B cell (primary cell): Measurements from ENCODE around the gene BCAS4. TPM values are rescaled to one million over a fixed set of nuclear protein-coding genes. Genes with fewer than 3 reads are reported as not detected.

ENCODE experiments used
- ATAC-seq: fragments of 200-7000 bp; cut with Tn5 transposase; one replicate; pipeline ENCODE4 v1.10.0; 2021; ENCODE audit warnings: low read depth, mild to moderate bottlenecking, moderate number of reproducible peaks, moderate library complexity
- CTCF ChIA-PET: fragments of 350-600 bp; sonication (Branson Sonifier 250); formaldehyde crosslinking; loops from one replicate; lab custom pipeline; 2021; ENCODE audit warnings: antibody characterized with exemption, inconsistent platforms; lab: Charles Lee
- POLR2A ChIA-PET: fragments of 350-600 bp; sonication (Branson Sonifier 250); formaldehyde crosslinking; loops from one replicate; lab custom pipeline; 2021; ENCODE audit warnings: antibody characterized with exemption; lab: Charles Lee
- DNase-seq: peaks from one replicate; pipeline ENCODE4 v3.0.0; 2013
- H2AFZ ChIP-seq: 2 replicates; pipeline ENCODE4 v1.6.1; 2012; ENCODE audit warnings: mild to moderate bottlenecking, low read depth, low read length; ENCODE audit not compliant: insufficient read depth, poor library complexity, severe bottlenecking
- H3K27ac ChIP-seq, 2 donors: 1 replicate in 1 of 2; 2 replicates in 1 of 2; pipeline ENCODE4 v1.5.1; 2012 to 2013; ENCODE audit warnings: low read length in 2 of 2, mild to moderate bottlenecking in 2 of 2, moderate library complexity in 1 of 2
- H3K27me3 ChIP-seq, 4 experiments: fragments of 200-600 bp in 1 of 4; sonication (generic) in 1 of 4; replicated peaks in 1 of 4; 1 replicate in 2 of 4; 2 replicates in 2 of 4; pipeline versions ENCODE4 v1.6.1 to v1.7.0; 2013 to 2016; ENCODE audit warnings: low read length in 3 of 4, mild to moderate bottlenecking in 2 of 4, mixed read lengths in 1 of 4, moderate library complexity in 1 of 4; ENCODE audit not compliant: insufficient read depth in 4 of 4, control insufficient read depth in 3 of 4; ENCODE audit errors: control extremely low read depth in 1 of 4
- H3K36me3 ChIP-seq, 2 experiments: replicated peaks in 1 of 2; 1 replicate in 1 of 2; 2 replicates in 1 of 2; pipeline versions ENCODE4 v1.6.1 to v1.7.1; 2013; ENCODE audit warnings: low read length in 1 of 2; ENCODE audit not compliant: insufficient read depth in 2 of 2, control insufficient read depth in 1 of 2; ENCODE audit errors: control extremely low read depth in 1 of 2, extremely low read depth in 1 of 2
- H3K4me1 ChIP-seq, 2 donors: fragments of 200-600 bp in 1 of 2; sonication (generic) in 1 of 2; 1 replicate in 1 of 2; 2 replicates in 1 of 2; pipeline versions ENCODE4 v1.5.1 to v1.6.1; 2013 to 2017; ENCODE audit warnings: low read length in 2 of 2; ENCODE audit not compliant: control insufficient read depth in 2 of 2, insufficient read depth in 2 of 2
- H3K4me2 ChIP-seq: replicated peaks from 2 replicates; pipeline ENCODE3; 2012; ENCODE audit warnings: mild to moderate bottlenecking, low read depth, low read length; ENCODE audit not compliant: poor library complexity, severe bottlenecking
- H3K4me3 ChIP-seq, 5 experiments: fragments of 200-600 bp in 1 of 5; sonication (generic) in 1 of 5; 1 replicate in 3 of 5; 2 replicates in 2 of 5; pipeline versions ENCODE4 v1.5.1 to v1.7.0; 2011 to 2016; ENCODE audit warnings: low read length in 4 of 5, mild to moderate bottlenecking in 4 of 5, low read depth in 2 of 5, control low read depth in 1 of 5, moderate library complexity in 1 of 5; ENCODE audit not compliant: insufficient read depth in 1 of 5; ENCODE audit errors: control extremely low read depth in 1 of 5, extremely low read depth in 1 of 5
- H3K79me2 ChIP-seq: fragments of 200-600 bp; sonication (generic); one replicate; pipeline ENCODE4 v1.6.0; 2016; ENCODE audit warnings: low read length; ENCODE audit not compliant: control insufficient read depth, insufficient read depth
- H3K9ac ChIP-seq: fragments of 200-600 bp; sonication (generic); 2 replicates; pipeline ENCODE4 v1.6.1; 2017; ENCODE audit warnings: mild to moderate bottlenecking, low read length, moderate library complexity
- H3K9me3 ChIP-seq, 3 donors: one replicate each; pipeline versions ENCODE4 v1.6.1 to v1.7.1; 2013; ENCODE audit warnings: low read length in 2 of 3; ENCODE audit not compliant: control insufficient read depth in 2 of 3, insufficient read depth in 1 of 3; ENCODE audit errors: control extremely low read depth in 1 of 3
- H4K20me1 ChIP-seq: 2 replicates; pipeline ENCODE4 v1.6.0; 2012; ENCODE audit warnings: mild to moderate bottlenecking, low read length; ENCODE audit not compliant: insufficient read depth, control insufficient read depth, poor library complexity, severe bottlenecking
- H3K27ac Mint-ChIP-seq: one replicate; pipeline ENCODE4 v1.8.0; 2021; ENCODE audit warnings: mixed read lengths
- H3K27me3 Mint-ChIP-seq: one replicate; pipeline ENCODE4 v1.8.0; 2021; ENCODE audit warnings: mixed read lengths
- H3K4me1 Mint-ChIP-seq: one replicate; pipeline ENCODE4 v1.8.0; 2021; ENCODE audit warnings: mixed read lengths
- H3K4me3 Mint-ChIP-seq: one replicate; pipeline ENCODE4 v1.8.0; 2021; ENCODE audit warnings: mixed read lengths
- H3K9me3 Mint-ChIP-seq: one replicate; pipeline ENCODE4 v1.8.0; 2022; ENCODE audit warnings: mixed read lengths; ENCODE audit not compliant: insufficient read depth
- EZH2 ChIP-seq: IDR thresholded peaks from 2 replicates; pipeline ENCODE4 v1.6.1; 2012; ENCODE audit warnings: borderline replicate concordance, low read depth, mild to moderate bottlenecking, moderate library complexity, low read length; ENCODE audit not compliant: insufficient read depth, poor library complexity, severe bottlenecking
- WGBS: methylation state at CpG from one replicate; pipeline ENCODE4 v1.1.5; 2013; ENCODE audit warnings: missing lambda C conversion rate; ENCODE audit not compliant: insufficient coverage; 5-methylcytosine and 5-hydroxymethylcytosine counted together
- intact Hi-C: fragments of 100-400 bp; cut with micrococcal nuclease; formaldehyde crosslinking; loops from one replicate; pipeline ENCODE4 v1.10.0; 2022
- polyA plus RNA-seq: library from polyadenylated mRNA; depleted of rRNA; stranded (reverse); fragments of >200 nt; gene quantifications from 2 replicates; pipeline ENCODE4 v1.2.3, GENCODE V29; 2012
- total RNA-seq, 2 donors: library from RNA; stranded (reverse); fragments of 120-200 nt in 1 of 2; gene quantifications; 1 replicate in 1 of 2; 2 replicates in 1 of 2; pipeline versions ENCODE4 v1.2.3 to v1.2.4, GENCODE V29; 2013 to 2022
- TF ChIP-seq, protein P1 (sequence below): fragments of 200-600 bp; IDR thresholded peaks from one replicate; pipeline ENCODE4 v1.8.0; 2022; ENCODE audit warnings: antibody characterized with exemption, mild to moderate bottlenecking

Gene BCAS4
- total and polyA plus RNA-seq, 2 donors (not counting 1 experiment from before 2014, with no cell fraction given), result 44.8 to 88.2 TPM

GRCh38 chr20:50745634-50746137, 49.2 kb upstream of the BCAS4 start:
- no peaks in the 10 kb centered on the region for H3K9me3 ChIP-seq
- Mint-ChIP-seq H3K4me1 (peaks cover 6% of the 10 kb centered on the region), H3K9me3 (no peaks in the 10 kb centered on the region), H3K27ac (no peak overlapping the region), H3K4me3 (no peak overlapping the region), H3K27me3 (no peaks in the 10 kb centered on the region)
- WGBS, result 100% methylated on average over 1 of the region's 2 CpGs
- H4K20me1 ChIP-seq, result no peaks in the 10 kb centered on the region
- intact Hi-C loops, result loop anchor here (5.0 kb wide), 1 partner anchor 163 kb away; no protein-coding TSS in a partner anchor
- H3K36me3 ChIP-seq, result peaks cover 8 to 17% of the 10 kb centered on the region in 2 experiments
- H3K4me3 ChIP-seq, result no peak overlapping the region
- H2AFZ ChIP-seq, result no peak overlapping the region
- CTCF ChIA-PET, result no interaction called here
- DNase-seq (no peak), ATAC-seq (no peak)
- TF ChIP-seq EZH2, result no peak
- TF ChIP-seq, protein P1, sequence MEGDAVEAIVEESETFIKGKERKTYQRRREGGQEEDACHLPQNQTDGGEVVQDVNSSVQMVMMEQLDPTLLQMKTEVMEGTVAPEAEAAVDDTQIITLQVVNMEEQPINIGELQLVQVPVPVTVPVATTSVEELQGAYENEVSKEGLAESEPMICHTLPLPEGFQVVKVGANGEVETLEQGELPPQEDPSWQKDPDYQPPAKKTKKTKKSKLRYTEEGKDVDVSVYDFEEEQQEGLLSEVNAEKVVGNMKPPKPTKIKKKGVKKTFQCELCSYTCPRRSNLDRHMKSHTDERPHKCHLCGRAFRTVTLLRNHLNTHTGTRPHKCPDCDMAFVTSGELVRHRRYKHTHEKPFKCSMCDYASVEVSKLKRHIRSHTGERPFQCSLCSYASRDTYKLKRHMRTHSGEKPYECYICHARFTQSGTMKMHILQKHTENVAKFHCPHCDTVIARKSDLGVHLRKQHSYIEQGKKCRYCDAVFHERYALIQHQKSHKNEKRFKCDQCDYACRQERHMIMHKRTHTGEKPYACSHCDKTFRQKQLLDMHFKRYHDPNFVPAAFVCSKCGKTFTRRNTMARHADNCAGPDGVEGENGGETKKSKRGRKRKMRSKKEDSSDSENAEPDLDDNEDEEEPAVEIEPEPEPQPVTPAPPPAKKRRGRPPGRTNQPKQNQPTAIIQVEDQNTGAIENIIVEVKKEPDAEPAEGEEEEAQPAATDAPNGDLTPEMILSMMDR, result no peak
- no peaks in the 10 kb centered on the region for H3K27me3 ChIP-seq
- no peaks in the 10 kb centered on the region for H3K79me2 ChIP-seq
- H3K27ac ChIP-seq, result no peak overlapping the region
- H3K9ac ChIP-seq, result no peak overlapping the region
- POLR2A ChIA-PET, result no interaction called here
- no peak overlapping the region for H3K4me2 ChIP-seq
- H3K4me1 ChIP-seq, result peaks cover 0 to 3% of the 10 kb centered on the region in 2 donors

- H3K9ac ChIP-seq, result no peak overlapping the region
- H3K79me2 ChIP-seq, result no peaks in the 10 kb centered on the region
- H3K4me3 ChIP-seq, result no peak overlapping the region
- intact Hi-C loops, result loop anchor here (5.0 kb wide), 1 partner anchor 164 kb away; no protein-coding TSS in a partner anchor
- H3K4me3 Mint-ChIP-seq, result no peak overlapping the region
- WGBS, result 100% methylated on average over 2 of the region's 3 CpGs
- no peaks in the 10 kb centered on the region for H3K27me3 ChIP-seq
- no peak overlapping the region for H2AFZ ChIP-seq
- CTCF ChIA-PET, result interaction anchor here (1.1 kb wide), 1 partner anchor 9 kb away, joined by 3 read pairs; no protein-coding TSS in a partner anchor
- peaks cover 0 to 3% of the 10 kb centered on the region in 2 donors for H3K4me1 ChIP-seq
- POLR2A ChIA-PET, result no interaction called here
- H3K9me3 Mint-ChIP-seq, result no peaks in the 10 kb centered on the region
- no peak overlapping the region for H3K27ac Mint-ChIP-seq
- no peak for TF ChIP-seq EZH2
- TF ChIP-seq, protein P1, result no peak
- H3K27me3 Mint-ChIP-seq, result no peaks in the 10 kb centered on the region
- H3K36me3 ChIP-seq, result peaks cover 8 to 15% of the 10 kb centered on the region in 2 experiments
- H3K9me3 ChIP-seq, result no peaks in the 10 kb centered on the region
- ATAC-seq (no peak), DNase-seq (no peak)
- no peaks in the 10 kb centered on the region for H4K20me1 ChIP-seq
- peaks cover 6% of the 10 kb centered on the region for H3K4me1 Mint-ChIP-seq
- no peak overlapping the region for H3K4me2 ChIP-seq
- no peak overlapping the region for H3K27ac ChIP-seq
Observed at GRCh38 chr20:50746138-50746940, 48.5 kb upstream of the BCAS4 start.
